HepG2 (cell line): ENCODE results near the gene IL10.

ENCODE experiments used
- CTCF ChIP-seq: sonication (generic); formaldehyde crosslinking; IDR thresholded peaks from 2 replicates; pipeline ENCODE4 v1.5.0; 2020; ENCODE audit warnings: mild to moderate bottlenecking, missing genetic modification reagents, moderate library complexity
- EHMT2 ChIP-seq: fragments of 200-600 bp; sonication (generic); IDR thresholded peaks from 2 replicates; pipeline ENCODE4 v1.7.0; 2017; ENCODE audit warnings: antibody characterized with exemption, low read depth, low read length, borderline replicate concordance
- MAX ChIP-seq: IDR thresholded peaks from 2 replicates; pipeline ENCODE4 v1.6.1; 2012; ENCODE audit warnings: inconsistent platforms
- MAZ ChIP-seq, 2 experiments: sonication (generic) in 1 of 2; formaldehyde crosslinking in 1 of 2; IDR thresholded peaks; 2 replicates each; pipeline versions ENCODE4 v1.5.0 to v1.6.1; 2012 to 2020; ENCODE audit warnings: low read depth in 2 of 2, mild to moderate bottlenecking in 2 of 2, borderline replicate concordance in 1 of 2, improper control_type of control experiment in 1 of 2, low read length in 1 of 2, missing genetic modification reagents in 1 of 2, moderate library complexity in 1 of 2
- MXD4 ChIP-seq: IDR thresholded peaks from 2 replicates; pipeline ENCODE4 v1.6.1; 2016; ENCODE audit warnings: mild to moderate bottlenecking, missing biosample characterization, missing genetic modification reagents
- REST ChIP-seq, 2 experiments: IDR thresholded peaks; 2 replicates each; pipeline ENCODE4 v1.6.1; 2011 to 2012; ENCODE audit warnings: low read length in 2 of 2, borderline replicate concordance in 1 of 2, low read depth in 1 of 2, mild to moderate bottlenecking in 1 of 2, moderate library complexity in 1 of 2
- RFX5 ChIP-seq: IDR thresholded peaks from 2 replicates; pipeline ENCODE4 v1.6.1; 2011; ENCODE audit warnings: low read depth, low read length, improper control_type of control experiment
- XBP1 ChIP-seq: sonication (generic); formaldehyde crosslinking; IDR thresholded peaks from 2 replicates; pipeline ENCODE4 v1.5.0; 2020; ENCODE audit warnings: missing genetic modification reagents
- ZBTB4 ChIP-seq: sonication (generic); formaldehyde crosslinking; IDR thresholded peaks from 2 replicates; pipeline ENCODE4 v1.4.0; 2020; ENCODE audit warnings: missing genetic modification reagents, mild to moderate bottlenecking, borderline replicate concordance
- ZBTB7A ChIP-seq: sonication (generic); formaldehyde crosslinking; IDR thresholded peaks from 2 replicates; pipeline ENCODE4 v1.8.0; 2022; ENCODE audit warnings: mild to moderate bottlenecking, missing genetic modification reagents
- ZBTB8A ChIP-seq: sonication (generic); formaldehyde crosslinking; IDR thresholded peaks from 2 replicates; pipeline ENCODE4 v1.4.0; 2020; ENCODE audit warnings: mild to moderate bottlenecking, low read depth, missing genetic modification reagents, borderline replicate concordance
- ZNF234 ChIP-seq: sonication (generic); formaldehyde crosslinking; conservative IDR thresholded peaks from 2 replicates; pipeline ENCODE4 v1.5.1; 2020; ENCODE audit warnings: mild to moderate bottlenecking, missing genetic modification reagents
- ZNF644 ChIP-seq: IDR thresholded peaks from 2 replicates; pipeline ENCODE4 v1.6.1; 2016; ENCODE audit warnings: low read depth

- no peak for TF ChIP-seq CTCF
- TF ChIP-seq ZBTB4 (CRISPR knock-in tag) = no peak
- no peak for TF ChIP-seq RFX5
- no peak for TF ChIP-seq MAZ (IDR thresholded peaks at IDR 0.05; ENCODE audit: borderline replicate concordance, low read depth, low read length)
- no peak for TF ChIP-seq MAZ (CRISPR knock-in tag; IDR thresholded peaks at IDR 0.05; ENCODE audit: low read depth)
- TF ChIP-seq EHMT2 = no peak
- TF ChIP-seq ZBTB7A = no peak
- no peak for TF ChIP-seq ZBTB8A (CRISPR knock-in tag)
- TF ChIP-seq XBP1 (CRISPR knock-in tag) = no peak
- no peak for TF ChIP-seq ZNF234 (CRISPR knock-in tag)
- no peak for TF ChIP-seq REST (IDR thresholded peaks at IDR 0.05; ENCODE audit: borderline replicate concordance in 1 of 2, low read depth in 1 of 2, low read length in 2 of 2)
- TF ChIP-seq ZNF644 (CRISPR knock-in tag) = no peak
- TF ChIP-seq MAX = no peak
- TF ChIP-seq MXD4 (CRISPR knock-in tag) = no peak
Observed at GRCh38 chr1:206814716-206815341, 42.5 kb upstream of the IL10 start.
